ENCODE measurements around the gene TGM2.

The TGM2 gene

DNA sequence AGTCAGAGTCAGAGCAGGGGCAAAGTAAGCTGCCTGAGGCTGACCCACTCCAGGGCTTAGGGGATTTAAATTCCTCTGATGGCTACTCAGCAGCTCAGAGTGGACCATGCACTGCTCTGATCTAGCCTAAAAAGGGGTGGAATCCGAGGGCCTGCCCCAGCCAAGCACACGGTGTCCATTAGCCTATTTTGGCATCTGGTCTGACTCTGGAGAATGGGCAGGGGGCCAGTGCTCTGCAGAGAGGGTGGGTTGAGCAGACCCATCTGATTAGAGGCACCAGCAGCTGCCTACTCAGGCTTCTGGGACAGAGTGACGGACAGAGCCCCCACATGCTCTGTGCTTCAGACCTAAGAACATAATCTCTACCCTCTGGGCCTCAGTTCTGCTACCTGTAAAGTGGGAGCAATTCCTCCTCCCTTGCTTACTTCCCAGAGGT, 25.9 kb upstream of the TGM2 start:
- no peaks in the 10 kb centered on the region for H3K79me2 ChIP-seq (ENCODE audit: insufficient read depth, low read depth)
- H3K4me3 ChIP-seq (IDR thresholded peaks at IDR 0.05; ENCODE audit: insufficient read depth, low read depth, low read length), result no peak overlapping the region
- no peaks in the 10 kb centered on the region for H3K4me1 ChIP-seq (ENCODE audit: low read depth, poor library complexity, severe bottlenecking)
- H3K27ac ChIP-seq, result no peak overlapping the region
- no peaks in the 10 kb centered on the region for H4K20me1 ChIP-seq (ENCODE audit: insufficient read depth)
- no peak overlapping the region for H3K4me2 ChIP-seq
- H3K9ac ChIP-seq, result no peak overlapping the region
- H2AFZ ChIP-seq (ENCODE audit: low read depth), result no peak overlapping the region
- H3K36me3 ChIP-seq (ENCODE audit: insufficient read depth), result no peaks in the 10 kb centered on the region
- no peaks in the 10 kb centered on the region for H3K27me3 ChIP-seq (ENCODE audit: insufficient read depth, low read depth)
- TF ChIP-seq, protein P1, sequence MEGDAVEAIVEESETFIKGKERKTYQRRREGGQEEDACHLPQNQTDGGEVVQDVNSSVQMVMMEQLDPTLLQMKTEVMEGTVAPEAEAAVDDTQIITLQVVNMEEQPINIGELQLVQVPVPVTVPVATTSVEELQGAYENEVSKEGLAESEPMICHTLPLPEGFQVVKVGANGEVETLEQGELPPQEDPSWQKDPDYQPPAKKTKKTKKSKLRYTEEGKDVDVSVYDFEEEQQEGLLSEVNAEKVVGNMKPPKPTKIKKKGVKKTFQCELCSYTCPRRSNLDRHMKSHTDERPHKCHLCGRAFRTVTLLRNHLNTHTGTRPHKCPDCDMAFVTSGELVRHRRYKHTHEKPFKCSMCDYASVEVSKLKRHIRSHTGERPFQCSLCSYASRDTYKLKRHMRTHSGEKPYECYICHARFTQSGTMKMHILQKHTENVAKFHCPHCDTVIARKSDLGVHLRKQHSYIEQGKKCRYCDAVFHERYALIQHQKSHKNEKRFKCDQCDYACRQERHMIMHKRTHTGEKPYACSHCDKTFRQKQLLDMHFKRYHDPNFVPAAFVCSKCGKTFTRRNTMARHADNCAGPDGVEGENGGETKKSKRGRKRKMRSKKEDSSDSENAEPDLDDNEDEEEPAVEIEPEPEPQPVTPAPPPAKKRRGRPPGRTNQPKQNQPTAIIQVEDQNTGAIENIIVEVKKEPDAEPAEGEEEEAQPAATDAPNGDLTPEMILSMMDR (conservative IDR thresholded peaks at IDR 0.05; ENCODE audit: low read depth, low read length), result no peak

- Histone ChIP-seq H2AFZ (ENCODE audit: low read depth) (no peak overlapping the region), H3K4me3 (IDR thresholded peaks at IDR 0.05; ENCODE audit: insufficient read depth, low read depth, low read length) (no peak overlapping the region), H3K4me1 (ENCODE audit: low read depth, poor library complexity, severe bottlenecking) (no peaks in the 10 kb centered on the region), H3K27me3 (ENCODE audit: insufficient read depth, low read depth) (no peaks in the 10 kb centered on the region), H3K27ac (no peak overlapping the region), H3K36me3 (ENCODE audit: insufficient read depth) (no peaks in the 10 kb centered on the region), H3K79me2 (ENCODE audit: insufficient read depth, low read depth) (no peaks in the 10 kb centered on the region), H3K9ac (no peak overlapping the region), H4K20me1 (ENCODE audit: insufficient read depth) (no peaks in the 10 kb centered on the region), H3K4me2 (no peak overlapping the region)
- TF ChIP-seq, protein P1 (conservative IDR thresholded peaks at IDR 0.05; ENCODE audit: low read depth, low read length), result no peak
Measured at GRCh38 chr20:38190166-38190565, 25.1 kb upstream of the TGM2 start.

GRCh38 chr20:38187517-38187916, 22.4 kb upstream of the TGM2 start:
- Histone ChIP-seq H3K4me3 (IDR thresholded peaks at IDR 0.05; ENCODE audit: insufficient read depth, low read depth, low read length) (no peak overlapping the region), H3K36me3 (ENCODE audit: insufficient read depth) (no peaks in the 10 kb centered on the region), H2AFZ (ENCODE audit: low read depth) (no peak overlapping the region), H4K20me1 (ENCODE audit: insufficient read depth) (no peaks in the 10 kb centered on the region), H3K9ac (no peak overlapping the region), H3K27ac (no peak overlapping the region), H3K4me2 (no peak overlapping the region), H3K4me1 (ENCODE audit: low read depth, poor library complexity, severe bottlenecking) (no peaks in the 10 kb centered on the region), H3K27me3 (ENCODE audit: insufficient read depth, low read depth) (no peaks in the 10 kb centered on the region), H3K79me2 (ENCODE audit: insufficient read depth, low read depth) (no peaks in the 10 kb centered on the region)
- TF ChIP-seq, protein P1 (conservative IDR thresholded peaks at IDR 0.05; ENCODE audit: low read depth, low read length), result no peak

DNA sequence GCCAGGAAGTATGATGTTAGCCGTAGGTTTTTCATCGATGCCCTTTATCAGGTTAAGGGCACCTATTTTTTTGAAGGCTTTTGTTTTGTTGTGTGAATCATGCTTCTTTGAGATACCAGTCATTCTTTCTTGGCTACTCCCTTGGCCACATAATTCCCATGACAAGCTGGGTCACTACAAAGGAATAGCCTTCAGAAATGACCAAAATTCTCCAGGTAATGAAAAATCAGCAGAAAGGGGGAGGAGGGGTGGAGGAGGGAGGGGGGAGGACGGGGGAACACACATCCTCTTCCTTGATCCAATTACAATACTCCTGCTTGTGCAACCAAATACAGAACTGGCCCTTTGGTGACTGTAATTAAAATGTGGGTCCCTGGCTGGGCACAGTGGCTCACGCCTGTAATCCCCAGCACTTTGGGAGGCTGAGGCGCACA, 21.7 kb upstream of the TGM2 start:
- H4K20me1 ChIP-seq (ENCODE audit: insufficient read depth), result no peaks in the 10 kb centered on the region
- no peaks in the 10 kb centered on the region for H3K4me1 ChIP-seq (ENCODE audit: low read depth, poor library complexity, severe bottlenecking)
- no peak overlapping the region for H3K4me2 ChIP-seq
- no peak overlapping the region for H3K4me3 ChIP-seq (IDR thresholded peaks at IDR 0.05; ENCODE audit: insufficient read depth, low read depth, low read length)
- TF ChIP-seq, protein P1 (conservative IDR thresholded peaks at IDR 0.05; ENCODE audit: low read depth, low read length), result no peak
- H3K79me2 ChIP-seq (ENCODE audit: insufficient read depth, low read depth), result no peaks in the 10 kb centered on the region
- no peaks in the 10 kb centered on the region for H3K27me3 ChIP-seq (ENCODE audit: insufficient read depth, low read depth)
- no peak overlapping the region for H3K9ac ChIP-seq
- no peak overlapping the region for H2AFZ ChIP-seq (ENCODE audit: low read depth)
- H3K27ac ChIP-seq, result no peak overlapping the region
- H3K36me3 ChIP-seq (ENCODE audit: insufficient read depth), result no peaks in the 10 kb centered on the region
